Fibroblast of skin of back (primary cell): ENCODE measurements around the gene ARHGEF4.

Experiments
- DNase-seq: peaks from one replicate; pipeline ENCODE4 v3.0.0-alpha.2; 2013

The ARHGEF4 gene

DNA sequence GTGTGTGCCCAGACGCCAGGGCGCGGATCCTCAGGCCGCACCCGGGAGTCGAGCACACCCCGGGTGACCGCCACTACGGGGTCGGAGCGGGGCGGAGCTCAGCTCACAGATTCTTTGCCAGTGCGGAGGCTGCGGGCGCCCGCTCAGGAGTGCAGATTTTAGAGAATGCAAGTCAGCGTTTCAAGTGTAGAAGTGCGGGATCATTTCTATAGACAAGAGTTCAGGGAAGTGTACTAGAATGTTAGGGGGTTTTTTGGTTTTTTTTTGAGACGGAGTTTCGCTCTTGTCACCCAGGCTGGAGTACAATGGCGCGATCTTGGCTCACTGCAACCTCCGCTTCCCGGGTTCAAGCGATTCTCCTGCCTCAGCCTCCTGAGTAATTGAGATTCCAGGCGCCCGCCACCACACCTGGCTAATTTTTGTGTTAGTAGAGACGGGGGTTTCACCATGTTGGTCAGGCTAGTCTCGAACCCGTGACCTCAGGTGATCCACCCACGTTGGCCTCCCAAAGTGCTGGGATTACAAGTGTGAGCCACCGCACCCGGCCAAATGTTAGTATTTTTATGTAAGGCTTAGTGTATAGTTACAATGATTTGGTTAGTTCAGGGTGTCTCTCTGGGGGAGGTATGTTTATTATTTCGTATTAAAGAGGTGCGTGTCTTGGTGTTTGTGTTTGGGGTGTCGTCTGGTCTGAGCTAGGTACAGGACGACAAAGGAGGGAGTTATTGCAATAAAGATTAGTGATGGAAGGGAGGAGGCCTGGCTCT, 257.2 kb downstream of the ARHGEF4 start:
- no peak for DNase-seq

DNA sequence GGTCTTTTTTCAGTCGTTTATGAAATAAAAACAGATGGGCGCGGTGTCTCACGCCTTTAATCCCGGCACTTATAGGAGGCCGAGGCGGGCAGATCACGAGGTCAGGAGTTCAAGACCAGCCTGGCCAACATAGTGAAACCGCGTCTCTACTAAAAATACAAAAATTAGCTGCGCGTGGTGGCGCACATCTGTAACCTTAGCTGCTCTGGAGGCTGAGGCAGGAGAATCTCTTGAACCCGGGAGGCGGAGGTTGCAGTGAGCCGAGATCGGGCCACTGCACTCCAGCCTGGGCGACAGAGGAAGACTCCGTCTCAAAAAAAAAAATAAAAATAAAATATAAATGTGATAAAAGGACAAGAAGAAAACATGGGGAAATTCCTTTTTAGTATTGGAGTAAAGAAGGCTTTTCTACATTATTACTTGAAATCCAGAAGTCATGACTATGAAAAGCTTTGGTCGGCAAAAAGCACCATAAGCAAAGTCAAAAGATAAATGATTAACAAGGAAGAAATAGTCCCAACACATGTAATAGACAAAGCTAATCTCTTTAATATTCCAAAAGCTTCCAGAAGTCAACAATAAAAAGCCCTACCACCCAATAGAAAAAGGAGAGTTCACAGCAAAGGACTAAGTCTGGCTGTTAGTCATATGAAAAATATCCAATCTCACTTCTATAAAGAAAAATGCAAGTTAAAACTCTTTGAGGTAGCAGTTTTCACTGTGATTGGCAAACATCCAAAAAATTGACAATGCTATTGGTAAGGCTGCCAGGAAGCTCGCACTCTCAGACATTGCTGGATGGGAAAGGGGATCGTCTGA, 258.0 kb downstream of the ARHGEF4 start:
- peak; percentile 4 for DNase-seq
